Stimulated activated CD4-positive, alpha-beta T cell treated with anti-CD3 and anti-CD28 coated beads, Interleukin-4, amount 100 ng/mL, for 1 hour (primary cell): ENCODE data around the gene CMSS1.
"Not testable (repeated sequence)": the region's sequence is repeated elsewhere in the genome, so short reads cannot be mapped to it uniquely, and the experiment has no call there.

Experiments used
- DNase-seq: peaks from one replicate; pipeline ENCODE4 v3.0.0-alpha.2; 2020

Gene CMSS1

DNA sequence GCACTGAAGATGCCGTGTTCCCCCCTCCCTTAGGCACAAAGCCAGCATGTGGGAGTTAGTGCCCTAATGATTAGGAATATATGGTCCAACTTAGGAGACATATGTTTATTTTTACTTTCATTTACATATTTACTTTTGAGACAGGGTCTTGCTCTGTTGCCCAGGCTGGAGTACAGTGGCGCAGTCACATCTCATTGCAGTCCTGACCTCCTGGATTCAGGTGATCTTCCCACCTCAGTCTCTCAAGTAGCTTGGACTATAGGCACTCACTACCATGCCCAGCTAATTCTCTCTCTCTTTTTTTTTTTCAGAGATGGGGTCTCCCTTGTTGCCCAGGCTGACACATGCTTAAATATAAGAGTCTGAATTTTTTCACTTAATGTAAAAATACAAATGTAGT is 391.5 kb downstream of the CMSS1 start:
- DNase-seq, result no peak

DNA sequence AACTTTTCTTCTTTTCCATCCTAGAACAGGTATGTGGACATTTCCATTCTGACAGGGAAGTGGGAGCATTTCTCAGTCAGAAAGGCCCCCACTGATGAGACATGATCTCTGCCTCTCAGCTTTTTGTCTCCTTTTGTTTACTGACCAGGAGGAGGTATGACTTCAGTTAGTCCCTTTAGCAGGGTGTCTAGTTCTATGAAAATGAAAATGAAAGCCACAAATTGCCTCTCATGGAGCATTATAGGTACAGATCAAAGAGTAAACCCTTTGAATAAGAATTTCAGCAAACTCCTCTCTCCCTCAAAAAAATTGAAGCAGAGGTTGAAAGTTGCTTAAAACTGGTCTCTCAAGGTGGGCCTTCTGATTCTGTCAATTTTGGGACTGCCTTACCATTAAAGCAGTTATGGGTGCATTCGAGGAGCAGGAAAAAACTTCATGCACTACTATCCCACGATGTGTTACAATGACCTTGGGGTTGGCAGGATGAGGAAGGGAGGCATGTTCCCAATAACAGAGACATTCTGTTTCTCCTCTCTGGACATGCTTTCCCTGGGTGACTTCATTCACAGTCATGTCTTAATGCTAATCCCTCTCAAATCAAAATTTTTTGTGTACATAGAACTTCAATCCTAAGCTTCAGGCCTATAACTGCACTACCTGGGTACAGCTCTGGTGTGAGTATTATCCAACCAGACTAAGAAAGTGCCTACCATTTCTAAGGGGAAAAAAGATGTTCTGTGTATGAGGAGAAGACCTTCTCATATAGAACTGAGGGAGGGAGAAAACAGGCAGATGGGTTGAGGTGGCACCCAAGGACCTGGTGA is 392.5 kb downstream of the CMSS1 start:
- DNase-seq, result no peak

DNA sequence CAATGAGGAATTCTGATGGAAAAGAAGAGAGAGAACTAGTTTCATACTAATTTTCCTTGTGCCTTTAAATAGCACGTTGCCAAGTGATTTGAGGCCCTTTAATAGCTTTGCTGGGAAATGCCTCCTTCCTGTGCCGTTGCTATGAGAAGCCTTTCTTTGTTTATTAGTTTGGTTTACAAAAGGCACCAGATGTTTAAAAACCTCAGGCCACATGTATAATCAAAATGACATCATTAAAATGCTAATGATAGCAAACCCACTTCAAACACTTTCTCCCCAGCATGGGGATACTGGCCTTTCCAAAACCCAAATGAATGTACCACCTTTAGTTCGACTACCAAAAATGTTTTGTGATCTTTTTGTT is 393.1 kb downstream of the CMSS1 start:
- DNase-seq, result no peak

DNA sequence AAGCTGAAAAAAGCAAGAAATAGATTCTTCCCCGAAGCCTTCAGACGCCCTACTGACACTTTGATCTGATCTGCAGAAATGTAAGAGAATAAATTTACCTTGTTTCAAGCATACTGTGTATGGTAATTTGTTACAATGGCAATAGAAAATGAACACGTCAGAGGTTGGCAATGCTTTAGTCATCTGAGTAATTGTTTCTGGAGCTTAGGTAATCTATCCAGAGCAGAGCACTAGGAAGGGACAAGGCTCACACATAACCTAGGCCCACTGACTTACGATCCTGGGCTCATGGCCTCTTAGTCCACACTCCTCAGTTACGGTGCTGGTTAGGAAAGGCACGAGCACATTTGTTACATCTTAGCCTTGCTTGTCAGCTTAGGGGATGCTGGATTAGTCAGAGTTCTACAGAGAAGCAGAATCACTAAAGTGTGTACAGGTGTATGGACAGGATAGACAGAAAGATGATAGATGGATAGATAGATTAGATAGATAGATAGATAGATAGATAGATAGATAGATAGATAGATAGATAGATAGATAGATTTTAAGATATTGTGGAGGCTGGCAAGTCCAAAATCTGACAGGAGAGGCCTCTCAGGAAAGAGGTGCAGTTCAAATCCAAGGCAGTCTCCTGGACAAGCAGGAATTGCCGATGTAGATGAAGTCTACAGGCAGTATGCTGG is 396.4 kb downstream of the CMSS1 start:
- DNase-seq, result no peak

DNA sequence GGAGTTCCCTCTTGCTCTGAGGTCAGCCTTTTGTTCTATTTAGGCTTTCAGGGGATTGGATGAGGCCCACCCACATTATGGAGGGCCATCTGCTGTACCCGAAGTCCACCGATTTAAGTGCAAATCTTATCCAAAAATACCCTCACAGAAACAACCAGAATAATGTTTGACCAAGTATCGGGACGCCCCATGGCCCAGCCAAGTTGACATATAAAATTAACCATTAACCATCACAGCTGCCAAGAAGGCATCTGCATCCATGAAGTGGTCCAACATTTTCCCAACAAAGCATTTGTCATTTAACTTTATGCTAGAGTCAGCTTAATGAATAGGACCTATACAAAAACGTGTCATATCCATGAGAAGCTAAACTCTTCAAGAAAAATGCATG is 396.9 kb downstream of the CMSS1 start:
- DNase-seq, result no peak

DNA sequence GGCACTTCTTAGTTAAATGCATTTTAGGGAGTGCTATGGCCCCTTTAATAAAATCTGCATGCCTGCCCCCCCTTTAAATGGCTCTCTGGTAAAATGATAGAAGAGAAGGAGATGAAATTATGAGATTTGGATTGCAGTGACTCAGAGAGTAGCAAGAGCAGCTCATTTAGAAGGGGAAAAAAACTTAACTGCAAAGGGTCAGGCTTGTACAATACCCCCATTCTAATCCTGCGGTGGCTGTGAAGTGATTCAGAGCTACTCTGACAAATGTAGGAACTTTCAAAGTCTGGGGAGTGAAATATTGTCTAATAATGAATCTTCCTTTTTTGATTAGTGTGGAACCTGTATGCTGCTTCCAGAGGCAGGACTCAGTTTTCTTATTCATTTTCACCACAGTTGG is 399.1 kb downstream of the CMSS1 start:
- no peak for DNase-seq

DNA sequence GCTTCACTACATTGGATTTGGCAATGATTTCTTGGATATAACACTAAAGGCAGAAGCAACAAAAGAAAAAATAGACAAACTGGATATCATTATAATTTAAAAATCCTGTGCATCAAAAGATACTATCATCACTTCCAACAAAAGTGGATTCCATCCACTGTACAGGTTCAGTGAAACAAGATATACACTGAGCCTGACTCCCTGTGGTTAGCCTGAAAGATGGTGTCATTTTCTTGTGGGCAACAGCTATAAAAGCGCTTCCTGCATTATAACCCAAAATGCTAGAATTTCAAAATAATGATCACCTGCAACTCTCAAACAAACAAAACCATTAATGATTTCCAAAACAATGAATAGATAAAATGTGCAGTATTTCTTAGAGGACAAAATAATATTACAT is 403.5 kb downstream of the CMSS1 start:
- DNase-seq, result no peak

DNA sequence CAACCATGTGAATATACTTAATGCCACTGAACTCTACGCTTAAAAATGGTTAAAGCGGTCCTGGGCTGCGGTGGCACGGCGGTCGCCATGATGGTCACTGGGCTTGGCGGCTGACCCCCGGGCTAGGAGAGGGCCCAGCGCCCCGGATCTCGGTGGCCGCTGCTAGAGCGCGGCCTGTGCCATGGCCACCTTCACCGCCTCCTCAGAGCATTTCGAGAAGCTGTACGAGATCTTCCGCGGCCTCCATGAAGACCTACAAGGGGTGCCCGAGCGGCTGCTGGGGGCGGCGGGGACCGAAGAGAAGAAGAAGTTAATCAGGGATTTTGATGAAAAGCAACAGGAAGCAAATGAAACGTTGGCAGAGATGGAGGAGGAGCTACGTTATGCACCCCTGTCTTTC is 407.5 kb downstream of the CMSS1 start:
- no peak for DNase-seq

DNA sequence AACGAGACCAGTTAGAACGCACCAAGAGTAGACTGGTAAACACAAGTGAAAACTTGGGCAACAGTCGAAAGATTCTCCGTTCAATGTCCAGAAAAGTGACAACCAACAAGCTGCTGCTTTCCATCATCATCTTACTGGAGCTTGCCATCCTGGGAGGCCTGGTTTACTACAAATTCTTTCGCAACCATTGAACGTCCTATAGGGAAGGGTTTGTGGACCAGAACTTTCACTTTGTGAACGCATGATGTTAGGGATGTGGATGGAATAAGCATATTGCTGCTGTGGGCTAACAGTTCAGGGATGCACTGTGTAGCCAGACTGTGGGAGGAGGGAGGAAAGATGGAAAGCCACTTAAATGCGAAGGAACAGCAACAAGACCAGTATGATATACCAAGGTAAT is 408.2 kb downstream of the CMSS1 start:
- no peak for DNase-seq

DNA sequence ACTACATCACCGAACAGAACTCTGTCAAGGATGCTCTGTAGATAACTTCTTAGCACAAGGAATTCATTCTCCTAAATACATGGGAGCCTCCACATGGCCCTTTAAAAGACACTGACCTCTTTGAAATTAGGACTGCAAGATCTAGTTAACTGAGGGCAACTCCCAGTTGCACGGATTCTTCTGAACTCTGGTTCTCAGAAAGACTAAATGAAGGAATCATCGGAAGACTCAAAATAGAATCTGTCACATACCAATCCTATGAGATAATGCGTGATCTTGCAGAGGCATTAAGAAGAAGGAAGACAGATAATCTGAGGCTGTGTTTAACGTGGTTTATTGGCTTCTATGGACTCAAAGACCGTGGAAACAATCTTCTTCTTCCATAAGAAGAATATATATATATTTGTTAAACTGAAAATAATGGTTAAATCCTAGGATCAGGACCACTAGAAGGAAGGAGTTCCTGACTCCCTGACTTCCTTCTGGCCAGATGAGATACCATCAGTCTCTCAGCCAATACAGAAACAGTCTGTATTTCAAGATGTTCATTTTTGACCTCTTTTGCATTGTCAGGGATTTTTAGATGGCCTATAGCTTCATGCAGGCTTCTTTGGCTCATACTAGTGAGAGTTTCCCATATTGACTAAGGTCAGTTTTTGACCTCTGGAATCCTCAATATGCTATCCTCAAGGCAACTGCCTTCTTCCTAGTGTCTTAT is 409.2 kb downstream of the CMSS1 start:
- no peak for DNase-seq

DNA sequence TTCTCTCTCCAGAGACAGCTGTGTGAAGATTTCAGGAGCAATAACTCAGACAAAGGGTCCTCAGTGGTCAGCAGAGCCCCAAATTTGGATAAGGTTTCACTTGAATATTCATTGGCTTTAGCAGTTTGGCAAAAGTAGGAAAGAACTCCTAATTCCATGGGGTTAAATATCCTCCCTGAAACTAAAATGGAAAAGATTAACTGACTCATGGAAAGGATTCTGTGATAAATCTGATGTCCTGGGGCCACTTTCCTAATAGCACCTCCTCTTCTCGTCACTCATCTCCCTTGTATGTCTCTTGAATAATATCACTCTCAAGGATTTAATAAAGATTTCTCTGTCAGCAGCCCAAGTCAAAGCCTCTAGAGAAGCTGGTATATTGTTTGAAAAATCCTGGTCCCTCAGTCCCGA is 409.9 kb downstream of the CMSS1 start:
- no peak for DNase-seq

DNA sequence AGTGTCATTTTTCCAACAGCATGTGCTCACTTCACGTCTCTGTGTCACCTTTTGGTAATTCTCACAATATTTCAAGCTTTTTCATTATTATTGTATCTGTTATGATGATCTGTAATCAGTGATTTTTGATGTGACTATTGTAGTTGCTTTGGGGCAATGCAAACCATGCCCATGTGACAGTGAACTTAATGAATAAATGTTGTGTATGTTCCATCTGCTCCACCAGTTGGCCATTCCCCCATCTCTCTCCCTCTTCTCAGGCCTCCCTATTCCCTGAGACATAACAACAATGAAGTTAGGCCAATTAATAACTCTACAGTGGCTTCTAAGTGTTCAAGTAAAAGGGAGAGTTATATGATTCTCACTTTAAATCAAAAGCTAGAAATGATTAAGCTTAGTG is 410.6 kb downstream of the CMSS1 start:
- DNase-seq, result no peak

DNA sequence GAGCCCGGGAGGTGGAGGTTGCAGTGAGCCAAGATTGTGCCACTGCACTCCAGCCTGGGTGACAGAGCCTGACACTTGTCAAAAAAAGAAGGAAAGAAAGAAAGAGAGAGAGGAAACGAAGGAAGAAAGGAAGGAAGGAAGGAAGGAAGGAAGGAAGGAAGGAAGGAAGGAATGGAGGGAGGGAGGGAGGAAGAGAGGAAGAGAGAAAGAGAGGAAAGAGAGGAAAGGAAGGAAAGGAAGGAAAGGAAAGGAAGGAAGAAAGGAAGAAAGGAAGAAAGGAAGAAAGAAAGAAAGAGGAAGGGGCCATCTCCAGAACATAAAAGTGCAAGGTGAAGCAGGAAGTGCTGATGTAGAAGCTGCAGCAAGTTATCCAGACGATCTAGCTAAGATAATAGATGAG is 411.5 kb downstream of the CMSS1 start:
- DNase-seq, result not testable (repeated sequence)

DNA sequence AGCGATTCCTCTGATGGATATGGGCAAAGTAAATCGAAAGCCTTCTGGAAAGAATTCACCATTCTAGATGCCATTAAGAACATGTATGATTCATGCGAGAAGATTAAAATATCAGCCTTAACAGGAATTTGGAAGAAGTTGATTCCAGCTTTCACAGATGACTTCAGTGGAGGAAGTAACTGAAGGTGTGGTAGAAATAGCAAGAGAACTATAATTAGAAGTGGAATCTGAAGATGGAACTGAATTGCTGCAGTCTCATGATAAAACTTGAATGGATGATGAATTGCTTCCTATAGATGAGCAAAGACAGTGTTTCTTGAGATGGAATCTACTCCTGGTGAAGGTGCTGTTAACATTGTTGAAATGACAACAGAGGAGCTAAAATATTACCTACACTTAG is 413.0 kb downstream of the CMSS1 start:
- no peak for DNase-seq
